HEK293 (cell line): ENCODE results near the gene EML4.

Experiments used
- ZBTB17 ChIP-seq: fragments of 450-650 bp; formaldehyde crosslinking; IDR thresholded peaks from 2 replicates; pipeline ENCODE4 v1.5.1; 2016; ENCODE audit warnings: missing biosample characterization, missing genetic modification characterization
- TF ChIP-seq, protein P1 (sequence below): fragments of 450-650 bp; formaldehyde crosslinking; conservative IDR thresholded peaks from 2 replicates; pipeline ENCODE4 v1.5.1; 2016; ENCODE audit warnings: low read depth, missing biosample characterization, missing genetic modification characterization
- TF ChIP-seq, protein P2 (sequence below): fragments of 450-650 bp; formaldehyde crosslinking; IDR thresholded peaks from 2 replicates; pipeline ENCODE4 v1.5.1; 2016; ENCODE audit warnings: missing biosample characterization, missing genetic modification characterization
- TF ChIP-seq, protein P3 (sequence below): fragments of 450-650 bp; formaldehyde crosslinking; IDR thresholded peaks from 2 replicates; pipeline ENCODE4 v1.5.1; 2016; ENCODE audit warnings: missing biosample characterization, missing genetic modification characterization

DNA sequence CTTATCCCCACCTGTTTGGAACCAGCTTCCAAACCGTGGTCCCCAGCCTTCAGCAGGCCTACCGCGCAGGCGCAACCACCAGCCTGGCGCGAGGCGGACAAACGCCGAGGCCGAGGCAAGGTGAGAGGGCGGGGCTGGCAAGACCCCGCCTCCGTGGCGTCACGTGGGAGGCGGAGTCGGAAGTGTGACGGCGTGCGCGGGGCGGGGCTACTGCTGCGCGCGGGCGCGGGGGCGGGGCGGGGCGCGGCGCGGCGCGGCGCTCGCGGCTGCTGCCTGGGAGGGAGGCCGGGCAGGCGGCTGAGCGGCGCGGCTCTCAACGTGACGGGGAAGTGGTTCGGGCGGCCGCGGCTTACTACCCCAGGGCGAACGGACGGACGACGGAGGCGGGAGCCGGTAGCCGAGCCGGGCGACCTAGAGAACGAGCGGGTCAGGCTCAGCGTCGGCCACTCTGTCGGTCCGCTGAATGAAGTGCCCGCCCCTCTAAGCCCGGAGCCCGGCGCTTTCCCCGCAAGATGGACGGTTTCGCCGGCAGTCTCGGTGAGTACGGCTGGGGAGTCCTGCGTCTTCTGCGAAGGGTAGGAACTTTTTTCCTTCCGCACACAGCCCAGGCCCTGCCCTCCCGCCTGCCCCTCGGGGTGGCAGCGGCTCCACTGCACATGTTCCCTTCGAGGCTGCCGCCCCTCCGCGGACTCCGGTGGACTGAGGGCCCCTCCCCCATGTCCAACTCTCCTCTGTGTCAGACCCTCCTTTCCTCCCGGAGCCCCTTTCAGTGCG is at the start of gene EML4:
- peak; percentile 54; the same call in 1 of the 2 replicates for TF ChIP-seq ZBTB17 (tag by site-specific recombination)
- TF ChIP-seq, protein P1, sequence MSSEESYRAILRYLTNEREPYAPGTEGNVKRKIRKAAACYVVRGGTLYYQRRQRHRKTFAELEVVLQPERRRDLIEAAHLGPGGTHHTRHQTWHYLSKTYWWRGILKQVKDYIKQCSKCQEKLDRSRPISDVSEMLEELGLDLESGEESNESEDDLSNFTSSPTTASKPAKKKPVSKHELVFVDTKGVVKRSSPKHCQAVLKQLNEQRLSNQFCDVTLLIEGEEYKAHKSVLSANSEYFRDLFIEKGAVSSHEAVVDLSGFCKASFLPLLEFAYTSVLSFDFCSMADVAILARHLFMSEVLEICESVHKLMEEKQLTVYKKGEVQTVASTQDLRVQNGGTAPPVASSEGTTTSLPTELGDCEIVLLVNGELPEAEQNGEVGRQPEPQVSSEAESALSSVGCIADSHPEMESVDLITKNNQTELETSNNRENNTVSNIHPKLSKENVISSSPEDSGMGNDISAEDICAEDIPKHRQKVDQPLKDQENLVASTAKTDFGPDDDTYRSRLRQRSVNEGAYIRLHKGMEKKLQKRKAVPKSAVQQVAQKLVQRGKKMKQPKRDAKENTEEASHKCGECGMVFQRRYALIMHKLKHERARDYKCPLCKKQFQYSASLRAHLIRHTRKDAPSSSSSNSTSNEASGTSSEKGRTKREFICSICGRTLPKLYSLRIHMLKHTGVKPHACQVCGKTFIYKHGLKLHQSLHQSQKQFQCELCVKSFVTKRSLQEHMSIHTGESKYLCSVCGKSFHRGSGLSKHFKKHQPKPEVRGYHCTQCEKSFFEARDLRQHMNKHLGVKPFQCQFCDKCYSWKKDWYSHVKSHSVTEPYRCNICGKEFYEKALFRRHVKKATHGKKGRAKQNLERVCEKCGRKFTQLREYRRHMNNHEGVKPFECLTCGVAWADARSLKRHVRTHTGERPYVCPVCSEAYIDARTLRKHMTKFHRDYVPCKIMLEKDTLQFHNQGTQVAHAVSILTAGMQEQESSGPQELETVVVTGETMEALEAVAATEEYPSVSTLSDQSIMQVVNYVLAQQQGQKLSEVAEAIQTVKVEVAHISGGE (tag by site-specific recombination) = peak; percentile 89
- TF ChIP-seq, protein P2, sequence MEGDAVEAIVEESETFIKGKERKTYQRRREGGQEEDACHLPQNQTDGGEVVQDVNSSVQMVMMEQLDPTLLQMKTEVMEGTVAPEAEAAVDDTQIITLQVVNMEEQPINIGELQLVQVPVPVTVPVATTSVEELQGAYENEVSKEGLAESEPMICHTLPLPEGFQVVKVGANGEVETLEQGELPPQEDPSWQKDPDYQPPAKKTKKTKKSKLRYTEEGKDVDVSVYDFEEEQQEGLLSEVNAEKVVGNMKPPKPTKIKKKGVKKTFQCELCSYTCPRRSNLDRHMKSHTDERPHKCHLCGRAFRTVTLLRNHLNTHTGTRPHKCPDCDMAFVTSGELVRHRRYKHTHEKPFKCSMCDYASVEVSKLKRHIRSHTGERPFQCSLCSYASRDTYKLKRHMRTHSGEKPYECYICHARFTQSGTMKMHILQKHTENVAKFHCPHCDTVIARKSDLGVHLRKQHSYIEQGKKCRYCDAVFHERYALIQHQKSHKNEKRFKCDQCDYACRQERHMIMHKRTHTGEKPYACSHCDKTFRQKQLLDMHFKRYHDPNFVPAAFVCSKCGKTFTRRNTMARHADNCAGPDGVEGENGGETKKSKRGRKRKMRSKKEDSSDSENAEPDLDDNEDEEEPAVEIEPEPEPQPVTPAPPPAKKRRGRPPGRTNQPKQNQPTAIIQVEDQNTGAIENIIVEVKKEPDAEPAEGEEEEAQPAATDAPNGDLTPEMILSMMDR (tag by site-specific recombination) = peak; percentile 44; the same call in 1 of the 2 replicates
- TF ChIP-seq, protein P3, sequence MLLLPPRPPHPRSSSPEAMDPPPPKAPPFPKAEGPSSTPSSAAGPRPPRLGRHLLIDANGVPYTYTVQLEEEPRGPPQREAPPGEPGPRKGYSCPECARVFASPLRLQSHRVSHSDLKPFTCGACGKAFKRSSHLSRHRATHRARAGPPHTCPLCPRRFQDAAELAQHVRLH (tag by site-specific recombination) = 0 out of 2 replicates have a peak, but pooled peaks have one; percentile 17
